Smooth muscle cell of the brain vasculature (primary cell): Measurements from ENCODE around the gene RFC1.
"Not testable (repeated sequence)": the region's sequence is repeated elsewhere in the genome, so short reads cannot be mapped to it uniquely, and the experiment has no call there.

Source experiments
- DNase-seq: peaks from one replicate; pipeline ENCODE4 v3.0.0-alpha.2; 2012; ENCODE audit warnings: low read depth, low spot score

RFC1 gene

DNA sequence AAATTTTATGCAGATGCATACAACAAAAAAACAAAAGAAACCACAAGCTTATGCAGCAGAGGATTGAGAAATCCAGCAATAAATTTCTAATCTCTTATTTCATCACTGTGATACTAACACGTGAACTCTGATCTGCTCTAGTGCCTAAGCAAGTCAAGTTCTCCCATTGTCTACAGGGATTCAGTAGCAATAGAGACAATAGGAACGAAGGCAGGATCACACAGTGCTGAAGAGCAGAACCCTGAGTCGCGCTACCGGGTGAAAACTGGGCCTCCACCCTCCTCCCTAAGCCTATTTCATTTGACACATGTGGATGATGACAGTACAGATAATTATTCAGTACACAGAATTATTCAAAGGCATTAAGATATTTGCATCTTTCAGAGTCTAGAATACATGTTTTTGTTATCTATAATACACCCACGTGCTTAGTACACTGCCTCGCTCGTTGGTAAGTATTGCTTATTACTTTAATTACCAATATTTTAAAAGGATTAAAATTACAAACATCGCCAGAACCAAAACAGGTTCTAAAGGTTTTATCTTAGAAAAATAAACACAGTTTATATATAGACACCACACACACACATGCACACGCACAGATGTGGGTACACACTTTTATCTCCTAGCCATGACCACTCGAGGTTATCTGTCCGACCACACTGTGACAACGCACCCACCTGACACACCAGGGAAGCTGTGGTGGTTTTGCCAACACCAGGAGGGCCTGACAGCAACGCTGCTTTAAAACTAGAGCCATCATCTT, 60.1 kb downstream of the RFC1 start:
- no peak for DNase-seq

DNA sequence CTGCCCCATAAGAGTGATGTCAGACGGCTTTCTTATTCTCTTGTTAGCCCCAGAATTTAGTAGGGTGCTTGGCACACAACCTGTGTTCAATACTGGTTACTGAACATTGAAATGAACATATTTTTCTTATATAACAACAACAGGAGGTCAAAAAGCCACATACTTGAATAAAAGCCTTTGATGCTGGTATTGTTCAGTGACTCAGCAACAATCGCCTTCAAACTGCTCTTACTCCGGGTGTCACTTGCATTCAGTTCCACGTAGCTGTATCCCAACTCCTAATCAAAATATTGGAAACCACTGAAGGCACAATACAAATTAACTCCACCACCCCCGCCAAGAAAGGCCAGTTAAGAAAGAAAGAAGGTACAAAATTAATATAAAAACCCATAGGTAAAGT, 61.5 kb downstream of the RFC1 start:
- no peak for DNase-seq

DNA sequence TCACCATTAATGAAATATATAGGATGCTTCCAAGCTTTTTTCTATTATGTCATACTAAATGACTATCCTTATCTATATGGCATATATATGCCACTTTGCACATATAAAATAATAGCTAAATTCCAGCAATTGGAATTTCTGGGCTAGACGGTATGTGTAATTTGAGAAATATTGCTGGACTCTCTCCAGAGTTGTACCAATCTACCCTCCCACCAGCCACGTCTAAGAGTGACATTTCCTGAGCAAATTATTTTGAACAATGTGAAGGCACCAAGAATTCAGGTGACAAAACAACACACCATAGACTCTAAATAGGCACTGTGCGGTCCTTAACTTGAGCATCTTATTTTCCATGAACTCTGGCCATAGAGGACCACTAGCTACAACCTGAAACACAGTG, 62.3 kb downstream of the RFC1 start:
- DNase-seq, result no peak

- DNase-seq, result no peak
These were observed 63.3 kb downstream of the RFC1 start for GRCh38 chr4:39302901-39303300.

DNA sequence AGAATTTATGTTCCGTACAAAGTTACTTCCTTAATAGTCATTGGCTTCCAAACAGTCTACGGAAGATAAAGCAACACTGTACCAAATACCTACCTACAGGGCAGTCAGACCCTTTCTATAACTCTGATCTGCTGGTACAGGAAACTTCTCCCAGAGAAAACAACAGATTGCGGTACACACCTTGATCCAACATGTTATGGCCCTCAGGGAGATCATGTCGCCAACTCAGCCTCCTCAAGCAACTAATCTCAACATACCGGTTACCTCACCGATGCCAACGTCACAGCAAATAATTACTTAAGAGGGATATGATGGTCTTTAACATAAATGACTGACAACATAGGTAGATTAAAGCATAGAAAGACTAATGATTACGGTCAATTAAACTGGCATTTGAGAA, 70.4 kb downstream of the RFC1 start:
- DNase-seq, result no peak

DNA sequence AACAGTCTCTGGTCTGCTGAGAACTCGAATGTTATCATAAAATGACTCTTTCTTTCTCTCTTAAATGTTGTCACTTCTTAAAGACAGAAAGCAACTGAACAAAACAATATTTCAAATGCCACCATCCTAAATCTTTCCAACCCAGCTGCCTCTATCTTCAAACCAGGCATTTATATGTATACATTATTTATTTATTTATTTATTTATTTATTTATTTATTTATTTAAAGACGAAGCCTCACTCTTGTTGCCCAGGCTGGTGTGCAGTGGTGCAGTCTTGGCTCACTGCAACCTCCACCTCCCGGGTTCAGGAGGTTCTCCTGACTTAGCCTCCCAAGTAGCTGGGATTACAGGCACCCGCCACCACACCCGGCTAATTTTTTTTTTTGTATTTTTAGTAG, 73.7 kb downstream of the RFC1 start:
- DNase-seq, result not testable (repeated sequence)

- DNase-seq, result no peak
These were observed 74.5 kb downstream of the RFC1 start for GRCh38 chr4:39291686-39292085.

DNA sequence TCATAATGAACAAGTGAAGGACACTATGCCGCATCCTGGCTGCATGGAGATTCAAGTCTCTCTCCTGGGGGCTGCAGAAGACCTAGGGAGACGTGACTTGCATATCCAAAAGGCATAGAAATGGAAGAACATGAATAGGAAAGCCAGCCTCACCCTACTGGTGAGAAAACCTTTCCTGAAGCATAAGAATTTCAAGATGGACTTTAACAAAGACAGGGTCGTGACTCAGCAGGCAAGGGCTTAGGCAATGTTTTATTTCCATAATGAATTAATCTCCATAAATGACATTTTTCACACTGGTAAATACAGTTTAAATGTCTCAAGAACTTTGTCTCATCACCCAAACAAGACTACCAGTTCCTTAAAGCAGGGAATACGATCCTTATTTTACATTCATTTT, 78.9 kb downstream of the RFC1 start:
- DNase-seq, result no peak

DNA sequence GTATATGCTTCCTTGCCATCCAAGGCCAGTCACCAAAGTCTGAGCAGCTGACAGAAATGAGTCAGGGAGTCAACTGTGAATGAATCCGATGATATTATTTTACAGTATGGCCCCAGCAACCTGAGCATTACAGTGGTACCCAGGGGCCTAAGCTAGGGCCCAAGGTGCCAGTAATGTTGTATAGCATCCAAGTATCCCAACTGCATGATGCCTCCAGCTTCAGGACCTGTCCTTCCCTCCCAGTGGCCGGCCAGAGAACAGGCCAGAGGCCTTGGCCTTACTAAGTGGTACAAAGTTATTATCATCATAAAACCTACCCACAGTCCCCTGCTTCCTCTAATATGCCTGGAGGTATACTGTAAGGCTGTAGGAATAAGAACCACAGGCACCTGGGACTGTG, 79.9 kb downstream of the RFC1 start:
- no peak for DNase-seq

GRCh38 chr4:39285853-39286252, 80.3 kb downstream of the RFC1 start:
- DNase-seq, result no peak

DNA sequence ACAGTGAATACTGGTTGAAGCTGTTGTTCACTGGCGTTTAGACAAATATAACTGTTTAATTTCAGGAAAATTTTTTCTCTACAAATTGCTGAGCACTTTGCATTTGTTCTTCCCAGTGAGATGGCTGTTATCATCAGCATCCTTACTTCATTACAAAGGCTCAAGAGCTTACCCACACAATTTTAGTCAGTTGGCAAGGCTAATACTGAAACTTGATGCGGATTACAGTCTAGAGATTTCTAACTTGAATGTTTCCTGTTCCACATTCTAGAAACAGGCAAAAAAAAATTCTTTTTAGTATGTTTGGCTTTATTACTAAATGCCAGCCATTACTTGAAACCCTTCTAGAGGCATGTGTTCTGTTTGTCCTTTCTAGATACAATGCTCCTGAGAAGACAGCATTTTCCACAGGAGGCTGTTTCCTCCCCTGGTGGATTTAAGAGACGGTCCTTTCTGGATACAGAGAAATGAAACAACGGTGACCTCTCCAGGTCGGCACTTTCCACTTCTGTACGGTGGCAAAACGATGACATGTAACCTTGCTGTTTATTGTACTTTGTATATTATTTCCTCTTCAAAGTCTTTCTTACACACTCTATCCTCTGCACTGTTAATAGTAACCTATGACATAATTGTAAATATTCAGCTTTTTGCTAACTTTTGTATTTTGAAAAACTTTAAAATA, 80.9 kb downstream of the RFC1 start:
- no peak for DNase-seq

- DNase-seq, result no peak
These were observed 85.4 kb downstream of the RFC1 start for GRCh38 chr4:39280770-39281169.

DNA sequence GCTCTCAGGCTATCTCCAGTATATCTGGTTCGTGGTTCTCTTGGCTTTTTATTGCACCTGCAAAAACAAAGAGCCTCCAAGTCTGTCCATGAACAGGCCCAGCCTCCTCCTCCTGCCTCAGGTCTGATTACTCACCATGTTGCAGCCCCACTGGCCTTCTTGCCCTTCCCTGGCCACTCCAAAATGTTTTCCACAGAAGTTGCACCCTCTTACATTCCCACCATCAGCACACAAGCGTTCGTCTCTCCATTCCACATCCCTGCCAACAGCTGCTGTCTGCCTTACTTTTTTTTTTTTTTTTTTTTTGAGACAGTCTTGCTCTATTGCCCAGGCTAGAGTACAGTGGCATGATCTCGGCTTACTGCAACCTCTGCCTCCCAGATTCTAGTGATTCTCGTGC, 86.7 kb downstream of the RFC1 start:
- no peak for DNase-seq

- no peak for DNase-seq
These were observed 87.7 kb downstream of the RFC1 start for GRCh38 chr4:39278476-39278875.

DNA sequence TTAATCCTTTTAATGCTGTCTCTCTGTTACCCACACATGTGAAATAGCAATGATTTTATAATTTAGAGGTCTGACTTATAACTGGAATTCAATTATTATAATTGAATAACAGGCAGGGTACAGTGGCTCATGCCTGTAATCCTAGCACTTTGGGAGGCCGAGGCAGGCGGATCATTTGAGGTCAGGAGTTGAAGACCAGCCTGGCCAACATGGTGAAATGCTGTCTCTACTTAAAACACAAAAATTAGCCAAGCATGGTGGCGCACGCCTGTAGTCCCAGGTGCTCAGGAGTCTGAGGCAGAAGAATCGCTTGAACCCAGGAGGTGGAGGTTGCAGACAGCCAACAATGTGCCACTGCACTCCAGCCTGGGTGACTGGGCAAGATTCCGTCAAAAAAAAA, 88.5 kb downstream of the RFC1 start:
- DNase-seq, result not testable (repeated sequence)

- DNase-seq, result no peak
These were observed 91.7 kb downstream of the RFC1 start for GRCh38 chr4:39274503-39274902.

DNA sequence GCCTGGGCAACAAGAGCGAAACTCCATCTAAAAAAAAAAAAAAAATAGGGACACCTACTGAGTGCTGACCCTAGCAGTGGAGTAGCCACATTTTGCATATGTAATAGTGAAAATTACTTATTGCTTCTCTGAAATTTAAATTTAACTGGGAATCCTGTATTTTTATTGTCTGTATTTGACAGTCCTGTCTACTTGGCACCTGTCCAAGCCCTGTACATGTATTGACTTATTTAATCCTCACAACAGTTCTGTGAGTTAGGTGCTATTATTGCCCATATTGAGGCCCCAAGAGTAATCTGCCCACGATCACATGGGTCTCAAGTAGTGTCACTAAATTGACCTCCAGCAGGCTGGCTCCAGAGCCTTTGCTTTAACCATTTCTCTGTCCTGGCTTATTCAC, 102.3 kb downstream of the RFC1 start:
- DNase-seq, result no peak

DNA sequence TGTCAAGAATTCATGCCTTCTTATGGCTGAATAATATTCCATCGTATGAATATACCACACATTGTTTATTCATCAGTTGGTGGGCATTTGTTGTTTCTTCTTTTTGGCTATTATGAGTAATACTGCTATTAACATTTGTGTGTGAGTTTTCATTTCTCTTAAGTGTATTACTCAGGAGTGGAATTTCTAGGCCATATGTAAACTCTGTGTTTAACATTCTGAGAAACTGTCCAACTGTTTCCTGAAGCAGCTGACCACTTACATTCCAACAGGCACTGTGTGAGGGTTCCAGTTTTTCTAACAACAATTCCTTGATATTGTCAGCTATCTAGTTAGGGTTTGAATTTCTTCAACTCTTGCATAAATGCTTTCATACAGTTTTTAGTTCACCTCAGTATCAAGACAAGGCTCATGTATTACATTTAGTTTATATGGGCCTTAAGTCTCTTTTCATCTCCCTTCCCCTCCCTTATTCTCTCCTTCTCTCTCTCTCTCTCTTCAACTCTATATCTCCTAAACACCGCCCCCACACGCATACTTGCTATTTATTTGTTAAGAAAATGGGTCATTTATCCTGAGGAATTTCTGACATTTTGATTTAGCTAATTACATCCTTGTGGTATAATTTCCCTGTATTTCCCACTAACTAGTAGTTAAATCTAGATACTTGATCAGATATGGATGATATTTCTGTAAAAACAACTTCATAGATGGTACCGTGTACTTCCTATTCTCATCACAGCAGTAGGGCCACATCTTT, 106.4 kb downstream of the RFC1 start:
- no peak for DNase-seq

DNA sequence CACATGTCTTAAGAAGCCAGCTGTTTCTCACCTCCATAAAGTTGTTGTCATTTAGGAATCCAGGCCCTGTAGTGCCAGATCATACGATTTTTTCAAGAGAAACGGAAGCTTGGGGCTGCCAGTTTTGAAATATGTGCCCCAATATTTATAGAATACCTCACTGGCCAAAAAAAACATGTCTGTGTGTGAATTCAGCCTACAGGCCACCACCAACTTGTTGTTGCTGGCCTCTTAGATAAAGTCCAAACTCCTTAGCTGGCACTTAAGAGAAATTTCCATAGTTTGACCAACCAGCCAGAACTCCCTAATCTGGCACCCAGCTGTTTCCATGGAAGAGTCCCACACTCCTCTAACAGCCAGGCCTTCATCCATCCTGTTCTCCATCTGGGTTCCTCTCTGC, 109.7 kb downstream of the RFC1 start:
- no peak for DNase-seq

- DNase-seq, result no peak
These were observed 110.3 kb downstream of the RFC1 start for GRCh38 chr4:39255871-39256270.

DNA sequence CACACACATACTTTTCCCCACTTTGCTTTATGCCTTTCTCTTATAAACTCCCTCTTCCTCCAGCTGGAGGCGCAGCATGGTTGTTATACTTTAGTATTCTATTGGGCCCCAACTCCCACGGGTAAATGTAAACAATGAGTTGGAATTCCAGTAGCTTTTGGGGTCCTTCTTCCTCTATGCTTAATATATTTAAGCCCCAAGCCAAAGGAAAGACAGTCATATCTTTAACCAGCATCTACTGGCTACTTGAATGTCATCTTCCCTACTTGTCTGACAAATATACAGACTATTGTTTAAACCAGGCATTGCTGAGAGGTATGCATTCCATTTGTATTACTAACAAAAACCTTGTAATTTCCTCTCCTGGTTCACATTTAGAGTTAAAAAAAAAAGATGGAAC, 110.9 kb downstream of the RFC1 start:
- no peak for DNase-seq

GRCh38 chr4:39243462-39243861, 122.7 kb downstream of the RFC1 start:
- DNase-seq, result no peak
